ENCODE measurements around the gene VPREB3. TPM values are rescaled to one million over a fixed set of nuclear protein-coding genes. Genes with fewer than 3 reads are reported as not detected.

VPREB3 gene
- total RNA-seq, 1 donor from 2014 or later: not detected

GRCh38 chr22:23767673-23768548 is 13.7 kb upstream of the VPREB3 start, which contains the start of gene CHCHD10:
CHCHD10 (minus strand) TSS chr22:23767972; CDS start chr22:23767874, 98 bp downstream.
- Mint-ChIP-seq H3K4me3 (peak within 1 kb of the TSS; percentile 86), H3K4me1 (ENCODE audit: low read depth) (peaks cover 24% of the 10 kb centered on the region), H3K9me3 (no peaks in the 10 kb centered on the region), H3K27ac (peak within 1 kb of the TSS; percentile 67), H3K36me3 (ENCODE audit: low read depth) (peaks cover 9% of the 10 kb centered on the region), H3K27me3 (ENCODE audit: insufficient read depth) (peaks cover 6% of the 10 kb centered on the region)
- intact Hi-C loops (cut with micrococcal nuclease): loop anchor here (1.0 to 5.0 kb wide), 7 partner anchors 19 to 226 kb away; partner anchors contain the start of gene DERL3
- peak; percentile 77 for DNase-seq (ENCODE audit: low spot score)

DNA sequence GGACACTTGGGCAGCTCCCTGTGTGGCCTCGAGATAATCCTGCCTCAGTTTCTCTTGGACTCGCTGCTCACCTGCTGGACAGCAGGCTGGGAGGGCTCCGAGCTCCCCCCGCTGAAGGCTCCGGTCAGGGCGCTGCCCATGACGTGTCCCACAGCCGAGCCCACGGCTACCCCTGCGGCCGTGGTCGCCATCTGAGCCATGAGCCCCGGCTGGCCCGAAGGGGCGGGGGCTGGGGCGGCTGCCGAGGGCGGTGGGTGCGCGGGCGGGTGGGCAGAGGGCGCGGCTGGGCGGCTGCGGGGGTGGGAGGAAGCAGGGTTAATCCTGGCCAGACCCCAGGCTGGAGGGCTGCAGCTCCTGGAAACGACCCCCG is 13.1 kb upstream of the VPREB3 start:
- no peak for DNase-seq (ENCODE audit: low spot score)
- H3K27ac Mint-ChIP-seq: peak overlapping the region; percentile 55
- intact Hi-C loops (cut with micrococcal nuclease): loop anchor here (1.0 to 5.0 kb wide), 5 partner anchors 20 to 225 kb away; no protein-coding TSS in a partner anchor
- H3K4me1 Mint-ChIP-seq (ENCODE audit: low read depth): peaks cover 29% of the 10 kb centered on the region
- H3K36me3 Mint-ChIP-seq (ENCODE audit: low read depth): peaks cover 9% of the 10 kb centered on the region
- H3K9me3 Mint-ChIP-seq: no peaks in the 10 kb centered on the region
- H3K27me3 Mint-ChIP-seq (ENCODE audit: insufficient read depth): peaks cover 6% of the 10 kb centered on the region
- H3K4me3 Mint-ChIP-seq: peak overlapping the region; percentile 81

DNA sequence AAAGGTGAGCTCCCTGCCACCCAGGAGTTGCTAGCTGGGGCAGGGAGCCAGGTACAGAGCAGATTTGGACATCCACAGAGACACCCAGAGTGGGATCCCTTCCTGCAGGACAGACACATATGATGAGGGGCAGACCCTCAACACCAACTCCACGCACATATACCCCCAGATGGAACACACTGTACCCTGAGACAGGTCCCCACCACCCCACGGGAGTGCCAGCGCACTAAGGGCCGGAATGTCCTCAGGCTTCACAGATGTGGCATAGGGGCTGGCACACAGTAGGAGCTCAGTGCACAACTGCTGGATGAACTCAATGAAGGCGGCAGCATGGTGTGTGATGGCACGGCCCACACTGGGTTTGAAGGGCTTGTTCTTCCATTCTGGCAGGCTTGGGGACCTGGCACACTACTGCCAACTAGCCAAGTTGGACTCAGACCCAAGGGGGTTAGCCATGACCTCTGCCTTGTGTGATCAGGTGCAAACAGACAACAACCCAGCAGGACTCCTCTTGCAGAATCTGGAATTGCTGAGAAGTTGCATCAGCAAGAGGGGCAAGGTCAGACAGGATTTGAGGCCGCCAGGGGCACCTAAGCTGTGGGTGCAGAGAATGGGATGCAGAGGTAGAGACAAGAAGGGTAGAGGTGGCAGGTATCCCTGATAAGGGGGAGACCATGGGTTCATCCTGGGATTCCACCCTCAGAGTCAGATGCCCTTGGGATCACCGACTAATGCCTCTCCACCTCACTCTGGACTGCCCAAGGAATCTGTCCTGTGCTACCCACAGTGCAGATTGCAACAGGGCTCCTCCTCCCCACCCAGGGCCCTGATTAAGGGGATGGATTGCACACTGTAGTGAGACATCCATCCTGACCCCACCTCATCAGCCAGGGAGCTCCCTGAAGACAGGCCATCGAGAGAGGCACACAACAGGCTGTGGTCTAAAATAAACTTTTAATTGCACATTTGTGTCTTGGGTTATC is 11.0 kb upstream of the VPREB3 start:
- Mint-ChIP-seq H3K36me3 (ENCODE audit: low read depth) (peaks cover 9% of the 10 kb centered on the region), H3K4me3 (peak overlapping the region; percentile 51), H3K27ac (no peak overlapping the region), H3K9me3 (no peaks in the 10 kb centered on the region), H3K27me3 (ENCODE audit: insufficient read depth) (no peaks in the 10 kb centered on the region), H3K4me1 (ENCODE audit: low read depth) (peaks cover 25% of the 10 kb centered on the region)
- intact Hi-C loops (cut with micrococcal nuclease): loop anchor here (5.0 kb wide), 3 partner anchors 147 to 223 kb away; no protein-coding TSS in a partner anchor
- no peak for DNase-seq (ENCODE audit: low spot score)

DNA sequence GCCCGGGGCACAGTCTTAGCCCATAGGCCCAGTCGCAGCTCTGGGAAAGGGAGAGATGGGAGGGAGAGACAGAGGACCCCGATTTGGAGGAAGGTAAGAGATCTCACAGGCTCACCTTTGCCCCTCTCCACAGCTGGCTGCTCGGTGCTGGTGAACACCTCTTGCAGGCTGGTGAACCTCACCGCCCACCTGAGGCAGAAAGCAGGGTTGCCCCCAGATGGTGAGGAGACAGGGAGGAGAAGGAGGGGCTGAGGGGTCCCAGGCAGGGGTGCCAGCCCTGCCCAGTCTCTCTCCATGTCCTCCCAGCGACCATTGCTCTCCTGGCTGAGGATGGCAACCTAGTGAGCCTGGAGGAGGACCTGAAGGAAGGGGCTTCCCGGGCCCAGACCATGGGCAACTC is 9.7 kb upstream of the VPREB3 start:
- Mint-ChIP-seq H3K27ac (no peak overlapping the region), H3K9me3 (no peaks in the 10 kb centered on the region), H3K27me3 (ENCODE audit: insufficient read depth) (no peaks in the 10 kb centered on the region), H3K36me3 (ENCODE audit: low read depth) (peaks cover 9% of the 10 kb centered on the region), H3K4me3 (peak overlapping the region; percentile 54), H3K4me1 (ENCODE audit: low read depth) (peaks cover 25% of the 10 kb centered on the region)
- intact Hi-C loops (cut with micrococcal nuclease): no loop called here
- DNase-seq (ENCODE audit: low spot score): no peak

DNA sequence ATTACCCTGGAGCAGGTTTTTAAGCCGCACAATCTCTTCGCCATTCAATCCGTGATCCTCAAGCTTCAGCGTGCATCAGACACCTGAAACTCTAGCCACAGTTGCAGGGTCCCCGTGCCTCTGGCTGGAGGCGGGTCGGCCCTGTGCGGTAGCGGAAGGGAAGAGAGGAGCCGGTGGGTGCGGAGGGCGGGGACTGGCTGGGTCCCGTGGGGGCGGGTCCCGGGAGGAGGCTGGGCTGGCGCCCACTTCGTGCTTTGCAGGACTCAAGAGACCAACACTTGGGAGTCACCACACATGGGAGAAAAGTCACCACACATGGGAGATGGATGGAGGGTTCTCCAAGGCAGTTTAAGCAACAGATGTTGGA is 9.3 kb upstream of the VPREB3 start:
- H3K4me3 Mint-ChIP-seq: peak overlapping the region; percentile 54
- no peak overlapping the region for H3K27ac Mint-ChIP-seq
- H3K4me1 Mint-ChIP-seq (ENCODE audit: low read depth): peaks cover 25% of the 10 kb centered on the region

DNA sequence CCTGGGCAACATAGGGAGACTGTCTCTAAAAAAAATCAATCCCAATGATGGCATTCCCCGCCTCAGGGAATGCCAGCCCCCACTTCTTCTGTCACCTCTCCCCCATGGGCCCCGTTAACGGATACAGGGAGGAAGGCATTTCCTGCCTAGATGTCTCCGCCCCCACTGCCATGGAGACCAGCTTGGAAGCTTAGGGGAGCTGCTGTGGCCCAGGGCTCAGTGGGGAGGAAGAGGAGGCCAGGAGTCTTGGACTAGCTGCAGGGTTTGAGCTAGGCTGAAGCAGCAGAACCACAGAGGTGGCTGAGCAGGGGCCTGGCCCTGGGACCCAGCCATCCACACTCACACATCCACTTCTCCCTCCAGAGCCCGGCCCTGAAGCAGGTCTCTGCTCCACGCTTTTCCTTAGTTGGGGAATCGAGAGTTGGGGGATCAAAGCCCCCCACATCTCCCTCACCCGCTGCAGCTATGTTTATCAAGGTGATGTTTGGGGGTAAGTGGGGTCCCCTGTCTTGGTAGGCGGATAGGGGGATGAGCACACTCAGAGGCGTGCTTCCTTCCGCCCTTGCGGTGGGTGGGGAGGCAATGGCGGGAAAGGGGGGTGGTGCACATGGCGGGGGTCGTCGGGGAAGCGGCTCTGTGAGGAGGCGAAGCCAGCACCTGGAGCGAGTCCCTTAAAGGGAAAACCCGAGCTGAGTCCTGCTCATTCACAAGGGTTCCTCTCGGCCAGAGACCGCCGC is 8.8 kb upstream of the VPREB3 start, which contains the start of gene C22orf15:
Gene C22orf15 (plus strand): TSS at position 149 of the 737 bp plus-strand sequence. CDS start 317 bp downstream, at position 466.
- peak within 1 kb of the TSS; percentile 23 for H3K27ac Mint-ChIP-seq
- H3K27me3 Mint-ChIP-seq (ENCODE audit: insufficient read depth): no peaks in the 10 kb centered on the region
- H3K4me3 Mint-ChIP-seq: peak within 1 kb of the TSS; percentile 57
- H3K36me3 Mint-ChIP-seq (ENCODE audit: low read depth): peaks cover 9% of the 10 kb centered on the region
- no peaks in the 10 kb centered on the region for H3K9me3 Mint-ChIP-seq
- intact Hi-C loops (cut with micrococcal nuclease): no loop called here
- peaks cover 25% of the 10 kb centered on the region for H3K4me1 Mint-ChIP-seq (ENCODE audit: low read depth)
- DNase-seq (ENCODE audit: low spot score): no peak

More for the DNA sequence above, 9.3 kb upstream of the VPREB3 start:
- Mint-ChIP-seq H3K9me3 (no peaks in the 10 kb centered on the region), H3K27me3 (ENCODE audit: insufficient read depth) (no peaks in the 10 kb centered on the region), H3K36me3 (ENCODE audit: low read depth) (peaks cover 9% of the 10 kb centered on the region)
- peak; percentile 34 for DNase-seq (ENCODE audit: low spot score)
- intact Hi-C loops (cut with micrococcal nuclease): no loop called here

DNA sequence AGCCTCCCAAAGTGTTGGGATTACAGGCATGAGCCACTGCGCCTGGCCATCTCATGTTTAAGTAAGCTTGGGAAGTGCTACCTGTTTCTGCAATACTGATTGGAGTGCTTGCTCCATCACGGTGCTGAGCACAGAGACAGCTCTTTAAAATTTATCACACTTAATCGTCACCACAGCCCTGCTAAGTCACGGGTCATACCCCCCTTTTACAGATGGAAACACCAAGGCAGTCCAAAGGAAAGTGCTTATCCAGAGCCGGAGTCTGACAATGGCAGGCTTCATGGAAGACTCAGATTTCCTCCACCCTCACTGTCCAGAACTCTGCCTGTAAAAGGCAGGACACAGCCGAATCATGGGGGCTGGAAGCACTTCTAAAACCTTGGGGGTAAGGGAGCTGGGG is 5.8 kb upstream of the VPREB3 start:
- intact Hi-C loops (cut with micrococcal nuclease): no loop called here
- DNase-seq (ENCODE audit: low spot score): no peak
- Mint-ChIP-seq H3K27me3 (ENCODE audit: insufficient read depth) (peaks cover 3% of the 10 kb centered on the region), H3K27ac (no peak overlapping the region), H3K36me3 (ENCODE audit: low read depth) (peaks cover 6% of the 10 kb centered on the region), H3K9me3 (no peaks in the 10 kb centered on the region), H3K4me3 (no peak overlapping the region), H3K4me1 (ENCODE audit: low read depth) (peaks cover 22% of the 10 kb centered on the region)

- Mint-ChIP-seq H3K9me3 (no peaks in the 10 kb centered on the region), H3K27me3 (ENCODE audit: insufficient read depth) (peaks cover 3% of the 10 kb centered on the region), H3K4me1 (ENCODE audit: low read depth) (peaks cover 17% of the 10 kb centered on the region), H3K27ac (no peak overlapping the region), H3K4me3 (no peak overlapping the region), H3K36me3 (ENCODE audit: low read depth) (peaks cover 2% of the 10 kb centered on the region)
- no peak for DNase-seq (ENCODE audit: low spot score)
- intact Hi-C loops (cut with micrococcal nuclease): no loop called here
Observed at GRCh38 chr22:23759566-23759965, 5.3 kb upstream of the VPREB3 start.

- Mint-ChIP-seq H3K27me3 (ENCODE audit: insufficient read depth) (peaks cover 5% of the 10 kb centered on the region), H3K27ac (no peak overlapping the region), H3K9me3 (no peaks in the 10 kb centered on the region), H3K36me3 (ENCODE audit: low read depth) (no peaks in the 10 kb centered on the region), H3K4me3 (no peak overlapping the region), H3K4me1 (ENCODE audit: low read depth) (no peaks in the 10 kb centered on the region)
- intact Hi-C loops (cut with micrococcal nuclease): no loop called here
- DNase-seq (ENCODE audit: low spot score): no peak
Observed at GRCh38 chr22:23756891-23757290, 2.7 kb upstream of the VPREB3 start.

GRCh38 chr22:23755711-23756110 is 1.5 kb upstream of the VPREB3 start:
- no peak for DNase-seq (ENCODE audit: low spot score)
- Mint-ChIP-seq H3K4me3 (no peak overlapping the region), H3K4me1 (ENCODE audit: low read depth) (peaks cover under 1% of the 10 kb centered on the region), H3K27ac (no peak overlapping the region), H3K36me3 (ENCODE audit: low read depth) (no peaks in the 10 kb centered on the region), H3K9me3 (no peaks in the 10 kb centered on the region), H3K27me3 (ENCODE audit: insufficient read depth) (peaks cover 5% of the 10 kb centered on the region)
- intact Hi-C loops (cut with micrococcal nuclease): no loop called here

DNA sequence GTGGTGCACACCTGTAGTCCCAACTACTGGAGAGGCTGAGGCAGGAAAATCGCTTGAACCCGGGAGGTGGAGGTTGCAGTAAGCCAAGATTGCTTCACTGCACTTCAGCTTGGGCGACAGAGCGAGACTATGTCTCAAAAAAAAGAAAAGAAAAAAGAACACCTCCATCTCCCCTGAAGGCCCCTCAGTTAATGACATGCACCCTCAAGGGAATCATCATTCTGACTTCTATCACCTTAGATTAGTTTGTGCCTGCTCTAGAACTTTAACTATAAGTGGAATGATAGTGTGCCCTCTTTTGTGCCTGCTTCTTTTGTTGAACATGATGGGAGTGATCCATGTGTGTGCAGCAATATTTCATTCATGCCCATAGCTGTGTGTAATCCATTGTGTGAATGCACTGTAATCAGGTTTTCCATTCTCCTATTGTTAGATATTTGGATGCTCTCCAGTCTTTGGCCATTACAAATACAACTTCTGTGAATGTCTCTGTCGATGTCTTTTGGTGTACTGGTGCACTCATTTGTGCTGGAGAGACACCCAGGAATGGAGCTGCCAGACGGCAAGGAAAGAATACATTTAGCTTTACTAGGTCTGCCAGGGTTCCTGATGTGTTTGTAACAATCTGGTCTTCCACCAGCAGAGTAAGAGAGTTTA is 883 bp upstream of the VPREB3 start:
- no peak overlapping the region for H3K4me3 Mint-ChIP-seq
- H3K36me3 Mint-ChIP-seq (ENCODE audit: low read depth): peaks cover 2% of the 10 kb centered on the region
- DNase-seq (ENCODE audit: low spot score): no peak
- peaks cover 6% of the 10 kb centered on the region for H3K4me1 Mint-ChIP-seq (ENCODE audit: low read depth)
- no peaks in the 10 kb centered on the region for H3K9me3 Mint-ChIP-seq
- H3K27me3 Mint-ChIP-seq (ENCODE audit: insufficient read depth): peaks cover 5% of the 10 kb centered on the region
- no peak overlapping the region for H3K27ac Mint-ChIP-seq
- intact Hi-C loops (cut with micrococcal nuclease): loop anchor here (5.0 kb wide), 1 partner anchor 32 kb away; the partner anchor contains the start of gene SMARCB1
